Fibroblast of lung (primary cell): ENCODE data around the gene C14orf119. TPM values are rescaled to one million over a fixed set of nuclear protein-coding genes. Genes with fewer than 3 reads are reported as not detected.

Experiments used
- DNase-seq, 2 donors: peaks; one replicate each; pipeline versions ENCODE4 v3.0.0 to v3.0.0-alpha.2; 2010; ENCODE audit warnings: low read depth in 2 of 2
- H2AFZ ChIP-seq: 2 replicates; pipeline ENCODE4 v1.5.1; 2012; ENCODE audit warnings: low read length, control low read depth, inconsistent platforms
- H3K27ac ChIP-seq: 2 replicates; pipeline ENCODE4 v1.5.1; 2011; ENCODE audit warnings: low read length, control low read depth; ENCODE audit not compliant: insufficient read depth
- H3K27me3 ChIP-seq: 2 replicates; pipeline ENCODE4 v1.5.1; 2011; ENCODE audit warnings: mild to moderate bottlenecking, low read length; ENCODE audit not compliant: control insufficient read depth, insufficient read depth
- H3K36me3 ChIP-seq: 2 replicates; pipeline ENCODE4 v1.5.1; 2011; ENCODE audit warnings: low read length; ENCODE audit not compliant: control insufficient read depth, insufficient read depth
- H3K4me1 ChIP-seq: 2 replicates; pipeline ENCODE4 v1.5.1; 2011; ENCODE audit warnings: low read length; ENCODE audit not compliant: control insufficient read depth, insufficient read depth; ENCODE audit errors: extremely low read depth
- H3K4me2 ChIP-seq: 2 replicates; pipeline ENCODE4 v1.5.1; 2011; ENCODE audit warnings: low read length, control low read depth; ENCODE audit not compliant: insufficient read depth; ENCODE audit errors: extremely low read depth
- H3K4me3 ChIP-seq, 4 experiments: fragments of 200-600 bp in 1 of 4; sonication (generic) in 1 of 4; replicated peaks in 1 of 4; 2 replicates each; pipeline ENCODE4 v1.5.1; 2011 to 2016; ENCODE audit warnings: low read length in 4 of 4, low read depth in 3 of 4, mild to moderate bottlenecking in 3 of 4, control low read depth in 2 of 4, inconsistent platforms in 1 of 4, mixed read lengths in 1 of 4; ENCODE audit not compliant: insufficient read depth in 1 of 4; ENCODE audit errors: control extremely low read depth in 1 of 4
- H3K79me2 ChIP-seq: 2 replicates; pipeline ENCODE4 v1.5.1; 2012; ENCODE audit warnings: mild to moderate bottlenecking, low read length, inconsistent platforms; ENCODE audit not compliant: control insufficient read depth, insufficient read depth
- H3K9ac ChIP-seq: 2 replicates; pipeline ENCODE4 v1.5.1; 2011; ENCODE audit warnings: mild to moderate bottlenecking, low read length, control low read depth; ENCODE audit not compliant: insufficient read depth
- H3K9me3 ChIP-seq: 2 replicates; pipeline ENCODE4 v1.5.1; 2012; ENCODE audit warnings: low read depth, low read length; ENCODE audit not compliant: control insufficient read depth, insufficient read depth
- H4K20me1 ChIP-seq: 2 replicates; pipeline ENCODE4 v1.5.1; 2011; ENCODE audit warnings: low read length; ENCODE audit not compliant: control insufficient read depth, insufficient read depth; ENCODE audit errors: extremely low read depth
- EZH2 ChIP-seq: IDR thresholded peaks from 2 replicates; pipeline ENCODE4 v1.5.1; 2012; ENCODE audit warnings: low read length, control low read depth, mild to moderate bottlenecking; ENCODE audit errors: missing control alignments
- polyA plus RNA-seq, 2 donors: library from polyadenylated mRNA; depleted of rRNA in 1 of 2; stranded (reverse) in 1 of 2; unstranded in 1 of 2; fragments of >200 nt; gene quantifications; 2 replicates each; pipeline ENCODE4 v1.2.1, GENCODE V29; 2011 to 2012; ENCODE audit warnings: missing spikeins in 1 of 2
- total RNA-seq: library from RNA; depleted of rRNA; stranded (reverse); fragments of >200 nt; gene quantifications from 2 replicates; pipeline ENCODE4 v1.2.1, GENCODE V29; 2014
- TF ChIP-seq, protein P1 (sequence below), 2 donors: IDR thresholded peaks in 1 of 2; conservative IDR thresholded peaks in 1 of 2; 1 replicate in 1 of 2; 2 replicates in 1 of 2; pipeline ENCODE4 v1.5.1; 2011 to 2012; ENCODE audit warnings: low read length in 2 of 2, control low read depth in 1 of 2, inconsistent platforms in 1 of 2, low read depth in 1 of 2, mild to moderate bottlenecking in 1 of 2

The C14orf119 gene
- total and polyA plus RNA-seq, 2 donors (not counting 1 experiment from before 2014, with no cell fraction given): 55.0 to 115 TPM

DNA sequence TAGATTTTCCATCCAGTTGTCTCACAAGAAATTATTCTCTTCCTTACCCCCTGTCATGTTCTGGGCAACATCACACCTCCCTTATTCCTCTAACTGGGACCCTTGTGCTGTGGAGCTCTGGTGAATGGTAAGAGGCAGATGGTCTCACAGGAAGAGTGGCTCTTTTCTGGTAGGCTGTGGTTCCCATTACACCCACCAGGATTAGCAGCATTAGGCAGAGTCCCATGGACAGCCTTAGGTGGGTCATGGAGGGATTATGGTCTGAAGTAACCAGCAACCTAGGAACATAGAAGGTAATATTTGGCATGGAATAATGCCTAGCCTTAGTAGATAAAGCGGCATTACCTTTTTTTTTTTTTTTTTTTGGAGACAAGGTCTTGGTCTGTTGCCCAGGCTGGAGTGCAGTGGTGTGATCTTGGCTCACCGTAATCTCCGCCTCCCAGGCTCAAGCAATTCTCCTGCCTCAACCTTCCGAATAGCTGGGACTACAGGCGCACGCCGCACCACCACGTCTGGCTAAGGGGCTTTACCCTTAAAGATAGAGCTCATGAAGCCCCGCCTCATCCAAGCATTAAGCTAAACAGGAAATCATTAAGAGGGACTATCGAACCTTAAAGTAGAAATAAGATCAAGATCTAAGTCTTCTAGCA lies 4.0 kb downstream of the C14orf119 start:
- no peak overlapping the region for H3K27ac ChIP-seq
- no peak for TF ChIP-seq EZH2
- TF ChIP-seq, protein P1, sequence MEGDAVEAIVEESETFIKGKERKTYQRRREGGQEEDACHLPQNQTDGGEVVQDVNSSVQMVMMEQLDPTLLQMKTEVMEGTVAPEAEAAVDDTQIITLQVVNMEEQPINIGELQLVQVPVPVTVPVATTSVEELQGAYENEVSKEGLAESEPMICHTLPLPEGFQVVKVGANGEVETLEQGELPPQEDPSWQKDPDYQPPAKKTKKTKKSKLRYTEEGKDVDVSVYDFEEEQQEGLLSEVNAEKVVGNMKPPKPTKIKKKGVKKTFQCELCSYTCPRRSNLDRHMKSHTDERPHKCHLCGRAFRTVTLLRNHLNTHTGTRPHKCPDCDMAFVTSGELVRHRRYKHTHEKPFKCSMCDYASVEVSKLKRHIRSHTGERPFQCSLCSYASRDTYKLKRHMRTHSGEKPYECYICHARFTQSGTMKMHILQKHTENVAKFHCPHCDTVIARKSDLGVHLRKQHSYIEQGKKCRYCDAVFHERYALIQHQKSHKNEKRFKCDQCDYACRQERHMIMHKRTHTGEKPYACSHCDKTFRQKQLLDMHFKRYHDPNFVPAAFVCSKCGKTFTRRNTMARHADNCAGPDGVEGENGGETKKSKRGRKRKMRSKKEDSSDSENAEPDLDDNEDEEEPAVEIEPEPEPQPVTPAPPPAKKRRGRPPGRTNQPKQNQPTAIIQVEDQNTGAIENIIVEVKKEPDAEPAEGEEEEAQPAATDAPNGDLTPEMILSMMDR (conservative IDR thresholded peaks at IDR 0.05 in 1 of 2, IDR thresholded peaks at IDR 0.05 in 1 of 2; ENCODE audit: low read depth in 1 of 2, low read length in 2 of 2): no peak
- H3K79me2 ChIP-seq: peaks cover 33% of the 10 kb centered on the region
- H3K36me3 ChIP-seq: peaks cover 5% of the 10 kb centered on the region
- H4K20me1 ChIP-seq: no peaks in the 10 kb centered on the region
- H3K27me3 ChIP-seq: no peaks in the 10 kb centered on the region
- no peak overlapping the region for H2AFZ ChIP-seq
- no peak overlapping the region for H3K4me3 ChIP-seq
- no peak for DNase-seq
- no peaks in the 10 kb centered on the region for H3K4me1 ChIP-seq
- no peaks in the 10 kb centered on the region for H3K9me3 ChIP-seq
- no peak overlapping the region for H3K9ac ChIP-seq
- no peak overlapping the region for H3K4me2 ChIP-seq

DNA sequence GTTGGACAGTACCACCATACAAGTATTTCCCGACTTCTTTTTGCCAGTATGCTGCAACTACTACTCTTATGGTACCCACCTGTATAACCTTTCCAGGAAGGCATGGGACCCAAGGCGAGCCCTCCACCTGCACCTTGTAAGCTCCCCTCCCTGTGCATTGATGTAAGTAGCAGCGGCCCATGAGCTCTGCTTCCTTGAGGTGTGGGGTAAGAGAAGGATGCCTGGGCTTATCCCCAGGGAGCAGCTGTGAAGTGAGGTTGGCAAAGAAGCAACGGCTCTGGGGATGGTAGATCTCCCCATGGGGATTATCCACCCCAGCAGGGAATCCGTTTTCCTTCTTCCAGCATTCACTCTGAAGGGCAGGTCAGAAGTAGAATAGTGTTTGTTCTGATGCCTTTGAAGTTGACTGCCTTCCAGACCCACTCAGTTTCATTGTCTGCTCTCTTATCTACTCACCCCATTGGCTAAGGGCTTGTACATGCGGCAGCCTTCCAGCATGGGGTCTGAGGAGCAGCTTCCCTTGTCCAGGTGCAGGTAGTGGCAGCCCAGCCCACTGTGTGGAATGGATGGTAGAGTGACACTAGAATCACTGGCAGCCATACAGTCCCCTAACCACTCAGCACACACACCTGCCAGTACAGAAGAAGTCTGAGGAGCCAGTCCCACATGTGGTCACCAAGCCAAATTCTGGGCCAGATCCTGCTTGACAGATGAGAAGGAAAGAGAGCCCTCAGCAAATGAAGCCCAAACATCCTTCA lies 6.1 kb downstream of the C14orf119 start:
- TF ChIP-seq EZH2: no peak
- no peak overlapping the region for H3K27ac ChIP-seq

DNA sequence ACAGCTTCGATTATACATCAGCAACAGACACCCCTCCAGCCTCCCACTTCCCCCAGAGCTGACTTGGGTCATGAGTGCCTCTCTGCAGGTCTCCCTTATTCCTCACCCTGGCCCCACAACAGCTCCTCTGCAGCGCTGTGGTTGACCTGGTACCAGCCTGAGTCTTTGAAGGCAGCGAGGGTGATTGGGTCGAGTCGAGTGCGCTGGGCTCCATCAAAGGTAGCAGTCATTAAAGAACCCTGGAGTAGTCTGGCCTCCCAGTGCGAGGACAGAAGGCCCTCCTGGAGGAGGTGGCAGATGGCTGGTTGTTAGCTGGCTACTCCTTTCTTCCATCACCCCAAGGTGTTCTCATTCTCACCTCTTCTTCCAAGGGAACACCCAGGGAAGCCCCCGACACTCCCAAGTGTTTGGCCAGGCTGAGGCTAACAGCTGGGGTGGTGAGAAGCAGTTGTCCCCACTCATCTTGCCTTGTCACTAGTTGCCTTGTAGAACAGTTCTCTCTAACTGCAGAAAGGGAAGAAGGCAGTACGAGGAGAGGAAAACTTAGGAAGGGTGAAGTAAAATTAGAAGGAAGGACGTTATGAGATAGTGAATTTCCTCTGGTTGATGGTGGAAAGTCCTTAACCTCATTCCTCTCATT lies 6.8 kb downstream of the C14orf119 start:
- Histone ChIP-seq H3K36me3 (peaks cover 5% of the 10 kb centered on the region), H3K4me3 (no peak overlapping the region), H3K9me3 (no peaks in the 10 kb centered on the region), H3K4me2 (no peak overlapping the region), H3K27ac (no peak overlapping the region), H3K4me1 (no peaks in the 10 kb centered on the region), H3K27me3 (no peaks in the 10 kb centered on the region), H4K20me1 (no peaks in the 10 kb centered on the region), H3K79me2 (peaks cover 21% of the 10 kb centered on the region), H2AFZ (no peak overlapping the region), H3K9ac (no peak overlapping the region)
- DNase-seq: no peak
- no peak for TF ChIP-seq EZH2
- TF ChIP-seq, protein P1 (conservative IDR thresholded peaks at IDR 0.05 in 1 of 2, IDR thresholded peaks at IDR 0.05 in 1 of 2; ENCODE audit: low read depth in 1 of 2, low read length in 2 of 2): no peak

More for the DNA sequence above, 6.1 kb downstream of the C14orf119 start:
- H3K4me3 ChIP-seq: no peak overlapping the region
- no peak overlapping the region for H2AFZ ChIP-seq
- no peak for DNase-seq
- no peak overlapping the region for H3K4me2 ChIP-seq
- H3K36me3 ChIP-seq: peaks cover 5% of the 10 kb centered on the region
- H4K20me1 ChIP-seq: no peaks in the 10 kb centered on the region
- peaks cover 28% of the 10 kb centered on the region for H3K79me2 ChIP-seq
- no peak overlapping the region for H3K9ac ChIP-seq
- no peaks in the 10 kb centered on the region for H3K27me3 ChIP-seq
- no peaks in the 10 kb centered on the region for H3K4me1 ChIP-seq
- H3K9me3 ChIP-seq: no peaks in the 10 kb centered on the region
